OCI-LY1 (cell line): ENCODE measurements around the gene NELFE.
"Not testable (repeated sequence)": the region's sequence is repeated elsewhere in the genome, so short reads cannot be mapped to it uniquely, and the experiment has no call there.

Experiments
- H2AFZ ChIP-seq: fragments of 200-600 bp; sonication (generic), shearing (Covaris generic); 2 replicates; pipeline ENCODE4 v1.6.0; 2014; ENCODE audit warnings: antibody characterized with exemption, mild to moderate bottlenecking, low read length
- H3F3A ChIP-seq: fragments of 200-600 bp; sonication (generic), shearing (Covaris generic); 2 replicates; pipeline ENCODE4 v1.6.0; 2014; ENCODE audit warnings: mild to moderate bottlenecking, antibody characterized with exemption, low read length, moderate library complexity; ENCODE audit not compliant: insufficient read depth
- H3K27ac ChIP-seq: fragments of 200-600 bp; sonication (generic); 2 replicates; pipeline ENCODE4 v1.5.1; 2014; ENCODE audit warnings: low read length, mixed run types, mild to moderate bottlenecking, low read depth; ENCODE audit not compliant: poor library complexity, severe bottlenecking
- H3K27me3 ChIP-seq: fragments of 200-600 bp; sonication (generic); 2 replicates; pipeline ENCODE4 v1.6.0; 2014; ENCODE audit warnings: antibody characterized with exemption, mild to moderate bottlenecking, low read length, moderate library complexity; ENCODE audit not compliant: insufficient read depth
- H3K36me3 ChIP-seq: fragments of 200-600 bp; sonication (generic); 2 replicates; pipeline ENCODE4 v1.6.1; 2014; ENCODE audit warnings: mild to moderate bottlenecking, antibody characterized with exemption, low read length, moderate library complexity, mixed read lengths; ENCODE audit not compliant: insufficient read depth
- H3K4me1 ChIP-seq: fragments of 200-600 bp; sonication (generic); 2 replicates; pipeline ENCODE4 v1.5.1; 2014; ENCODE audit warnings: mild to moderate bottlenecking, low read length, moderate library complexity; ENCODE audit not compliant: insufficient read depth, severe bottlenecking
- H3K4me2 ChIP-seq: fragments of 200-600 bp; sonication (generic), shearing (Covaris generic); 2 replicates; pipeline ENCODE4 v1.6.1; 2014; ENCODE audit warnings: low read length
- H3K4me3 ChIP-seq: fragments of 200-600 bp; sonication (generic); 2 replicates; pipeline ENCODE4 v1.5.1; 2014; ENCODE audit warnings: low read length, low read depth, mild to moderate bottlenecking, mixed read lengths; ENCODE audit not compliant: poor library complexity, severe bottlenecking
- H3K79me2 ChIP-seq: fragments of 200-600 bp; shearing (Covaris generic); 2 replicates; pipeline ENCODE4 v1.6.1; 2016; ENCODE audit warnings: mixed run types, low read length, mixed read lengths; ENCODE audit not compliant: insufficient read depth
- H3K9ac ChIP-seq: fragments of 200-600 bp; sonication (generic), shearing (Covaris generic); 2 replicates; pipeline ENCODE4 v1.6.1; 2014; ENCODE audit warnings: mild to moderate bottlenecking, low read length, mixed read lengths
- H3K9me2 ChIP-seq: fragments of 200-600 bp; sonication (generic), shearing (Covaris generic); 2 replicates; pipeline ENCODE4 v1.6.1; 2014; ENCODE audit warnings: low read depth, mild to moderate bottlenecking, low read length, mixed read lengths
- H3K9me3 ChIP-seq: fragments of 200-600 bp; shearing (Covaris generic); 2 replicates; pipeline ENCODE4 v1.6.1; 2014; ENCODE audit warnings: low read length, mixed read lengths
- H4K20me1 ChIP-seq: fragments of 200-600 bp; sonication (generic), shearing (Covaris generic); 2 replicates; pipeline ENCODE4 v1.6.0; 2016; ENCODE audit warnings: mild to moderate bottlenecking, low read length; ENCODE audit not compliant: insufficient read depth
- CTCF ChIP-seq: fragments of 200-600 bp; sonication (generic), shearing (Covaris generic); IDR thresholded peaks from 2 replicates; pipeline ENCODE4 v1.5.1; 2017; ENCODE audit warnings: mild to moderate bottlenecking, antibody characterized with exemption, low read length, moderate library complexity, mixed read lengths
- EZH2 ChIP-seq: fragments of 200-600 bp; sonication (generic), shearing (Covaris generic); IDR thresholded peaks from 2 replicates; pipeline ENCODE4 v1.8.0; 2017; ENCODE audit warnings: borderline replicate concordance, mixed run types, mild to moderate bottlenecking, antibody characterized with exemption, low read length, moderate library complexity, mixed read lengths

NELFE gene

GRCh38 chr6:31935823-31936222 is 22.9 kb downstream of the NELFE start:
- no peak overlapping the region for H3K4me3 ChIP-seq
- no peak overlapping the region for H3K4me2 ChIP-seq
- H2AFZ ChIP-seq: no peak overlapping the region
- H3K9ac ChIP-seq: no peak overlapping the region
- H3K27me3 ChIP-seq: no peaks in the 10 kb centered on the region
- TF ChIP-seq EZH2: no peak
- no peak for TF ChIP-seq CTCF
- no peak overlapping the region for H3K27ac ChIP-seq
- no peaks in the 10 kb centered on the region for H3K79me2 ChIP-seq
- H3K36me3 ChIP-seq: no peaks in the 10 kb centered on the region
- no peaks in the 10 kb centered on the region for H3F3A ChIP-seq
- H3K4me1 ChIP-seq: no peaks in the 10 kb centered on the region
- H3K9me3 ChIP-seq: no peaks in the 10 kb centered on the region
- H4K20me1 ChIP-seq: no peaks in the 10 kb centered on the region
- H3K9me2 ChIP-seq: no peaks in the 10 kb centered on the region

GRCh38 chr6:31935021-31935420 is 23.8 kb downstream of the NELFE start:
- H3K9me3 ChIP-seq: no peaks in the 10 kb centered on the region

GRCh38 chr6:31933537-31933936 is 25.2 kb downstream of the NELFE start:
- Histone ChIP-seq H3K4me2 (no peak overlapping the region), H3K4me3 (no peak overlapping the region), H3K79me2 (no peaks in the 10 kb centered on the region), H4K20me1 (no peaks in the 10 kb centered on the region), H3K36me3 (no peaks in the 10 kb centered on the region), H3K9me3 (no peaks in the 10 kb centered on the region), H3K4me1 (no peaks in the 10 kb centered on the region), H3F3A (no peaks in the 10 kb centered on the region), H2AFZ (no peak overlapping the region), H3K9me2 (no peaks in the 10 kb centered on the region), H3K9ac (no peak overlapping the region), H3K27me3 (peaks cover 2% of the 10 kb centered on the region; the same call in 1 of the 2 replicates), H3K27ac (no peak overlapping the region)
- TF ChIP-seq EZH2 (no peak), CTCF (no peak)

More at GRCh38 chr6:31935021-31935420, 23.8 kb downstream of the NELFE start:
- Histone ChIP-seq H3K36me3 (no peaks in the 10 kb centered on the region), H2AFZ (no peak overlapping the region), H3K27me3 (no peaks in the 10 kb centered on the region), H3K79me2 (no peaks in the 10 kb centered on the region), H3K4me3 (no peak overlapping the region), H3K4me1 (no peaks in the 10 kb centered on the region), H3K9me2 (no peaks in the 10 kb centered on the region), H4K20me1 (no peaks in the 10 kb centered on the region), H3K27ac (no peak overlapping the region), H3K4me2 (no peak overlapping the region), H3K9ac (no peak overlapping the region), H3F3A (no peaks in the 10 kb centered on the region)
- TF ChIP-seq EZH2 (no peak), CTCF (no peak)

- not testable (repeated sequence) for H2AFZ ChIP-seq, H3K79me2 ChIP-seq, H3K9me2 ChIP-seq, H3K9me3 ChIP-seq, H3K36me3 ChIP-seq, H3K9ac ChIP-seq, H3F3A ChIP-seq, H4K20me1 ChIP-seq, H3K27me3 ChIP-seq, H3K27ac ChIP-seq, H3K4me2 ChIP-seq, H3K4me3 ChIP-seq, H3K4me1 ChIP-seq
Measured at GRCh38 chr6:31932137-31932536, 26.6 kb downstream of the NELFE start.
